SU-DHL-6 (cell line): ENCODE data around the gene JPH3.

ENCODE experiments used
- H2AFZ ChIP-seq: fragments of 200-600 bp; sonication (generic); 2 replicates; pipeline ENCODE4 v1.6.1; 2014; ENCODE audit warnings: low read depth, mild to moderate bottlenecking, moderate library complexity, mixed read lengths, antibody characterized with exemption, low read length; ENCODE audit not compliant: severe bottlenecking
- H3F3A ChIP-seq: fragments of 200-600 bp; shearing (Covaris generic); 2 replicates; pipeline ENCODE4 v1.6.0; 2016; ENCODE audit warnings: antibody characterized with exemption, mild to moderate bottlenecking; ENCODE audit not compliant: insufficient read depth
- H3K27ac ChIP-seq: fragments of 200-600 bp; sonication (generic); 2 replicates; pipeline ENCODE4 v1.5.1; 2016; ENCODE audit warnings: low read depth, mild to moderate bottlenecking, low read length, moderate library complexity, mixed read lengths
- H3K27me3 ChIP-seq: fragments of 200-600 bp; sonication (generic), shearing (Covaris generic); 2 replicates; pipeline ENCODE4 v1.6.0; 2014; ENCODE audit warnings: mild to moderate bottlenecking, low read length
- H3K36me3 ChIP-seq: fragments of 200-600 bp; sonication (generic); 2 replicates; pipeline ENCODE4 v1.6.1; 2014; ENCODE audit warnings: mild to moderate bottlenecking, low read length, mixed read lengths
- H3K4me2 ChIP-seq: fragments of 300-600, 200-600 bp; shearing (Covaris generic), sonication (generic); 2 replicates; pipeline ENCODE4 v1.6.0; 2014; ENCODE audit warnings: low read length, low read depth, mild to moderate bottlenecking; ENCODE audit not compliant: poor library complexity, severe bottlenecking
- H3K4me3 ChIP-seq: fragments of 200-600 bp; sonication (generic); 2 replicates; pipeline ENCODE4 v1.5.1; 2014; ENCODE audit warnings: antibody characterized with exemption, low read length, mild to moderate bottlenecking, mixed read lengths; ENCODE audit not compliant: insufficient read depth, poor library complexity, severe bottlenecking
- H3K79me2 ChIP-seq: fragments of 200-600 bp; sonication (generic); 2 replicates; pipeline ENCODE4 v1.6.1; 2014; ENCODE audit warnings: mild to moderate bottlenecking, low read length, moderate library complexity; ENCODE audit not compliant: insufficient read depth
- H3K9ac ChIP-seq: fragments of 200-600 bp; sonication (generic); 2 replicates; pipeline ENCODE4 v1.7.0; 2014; ENCODE audit warnings: mild to moderate bottlenecking, low read length
- H3K9me2 ChIP-seq: fragments of 200-600 bp; sonication (generic); replicated peaks from 2 replicates; pipeline ENCODE4 v1.6.1; 2014; ENCODE audit warnings: low read length; ENCODE audit not compliant: insufficient read depth
- H3K9me3 ChIP-seq: fragments of 200-600 bp; sonication (generic); 2 replicates; pipeline ENCODE4 v1.6.1; 2014; ENCODE audit warnings: low read length, mixed read lengths; ENCODE audit not compliant: insufficient read depth
- H4K20me1 ChIP-seq: fragments of 200-600 bp; sonication (generic); 2 replicates; pipeline ENCODE4 v1.6.1; 2014; ENCODE audit warnings: low read depth, mild to moderate bottlenecking, antibody characterized with exemption, low read length, moderate library complexity, mixed read lengths
- CTCF ChIP-seq: fragments of 200-600 bp; sonication (generic); IDR thresholded peaks from one replicate; pipeline ENCODE4 v1.5.1; 2017; ENCODE audit warnings: antibody characterized with exemption, mild to moderate bottlenecking, low read length, moderate library complexity; ENCODE audit not compliant: insufficient read depth, poor library complexity, severe bottlenecking
- EZH2phosphoT487 ChIP-seq: fragments of 200-600 bp; sonication (generic), shearing (Covaris generic); conservative IDR thresholded peaks from 2 replicates; pipeline ENCODE4 v1.6.1; 2018; ENCODE audit warnings: mild to moderate bottlenecking, antibody characterized with exemption, low read length, moderate library complexity, mixed read lengths

The JPH3 gene

GRCh38 chr16:87735270-87736007 is 133.1 kb downstream of the JPH3 start:
- Histone ChIP-seq H3K27me3 (no peaks in the 10 kb centered on the region), H3K4me2 (no peak overlapping the region), H3K9ac (no peak overlapping the region), H2AFZ (no peak overlapping the region), H3K27ac (no peak overlapping the region), H4K20me1 (no peaks in the 10 kb centered on the region), H3K9me2 (no peaks in the 10 kb centered on the region), H3K36me3 (peaks cover 18% of the 10 kb centered on the region), H3F3A (no peaks in the 10 kb centered on the region; the same call in 1 of the 2 replicates), H3K79me2 (peaks cover 44% of the 10 kb centered on the region), H3K9me3 (no peaks in the 10 kb centered on the region), H3K4me3 (no peak overlapping the region)
- no peak for TF ChIP-seq CTCF
- no peak for TF ChIP-seq EZH2phosphoT487

GRCh38 chr16:87736008-87736382 is 133.7 kb downstream of the JPH3 start:
- H3K36me3 ChIP-seq = peaks cover 14% of the 10 kb centered on the region; the same call in 1 of the 2 replicates
- TF ChIP-seq EZH2phosphoT487 (no peak), CTCF (no peak)

GRCh38 chr16:87739801-87740200 is 137.5 kb downstream of the JPH3 start:
- Histone ChIP-seq H3K27me3 (no peaks in the 10 kb centered on the region), H3K9me3 (no peaks in the 10 kb centered on the region), H3F3A (no peaks in the 10 kb centered on the region), H2AFZ (no peak overlapping the region), H3K9me2 (no peaks in the 10 kb centered on the region), H3K9ac (no peak overlapping the region), H3K4me2 (no peak overlapping the region), H4K20me1 (no peaks in the 10 kb centered on the region), H3K4me3 (no peak overlapping the region), H3K79me2 (peaks cover 63% of the 10 kb centered on the region), H3K36me3 (peaks cover 9% of the 10 kb centered on the region; the same call in 1 of the 2 replicates), H3K27ac (no peak overlapping the region)
- TF ChIP-seq CTCF = no peak
- TF ChIP-seq EZH2phosphoT487 = no peak

More at GRCh38 chr16:87736008-87736382, 133.7 kb downstream of the JPH3 start:
- Histone ChIP-seq H2AFZ (no peak overlapping the region), H4K20me1 (no peaks in the 10 kb centered on the region), H3K9me2 (no peaks in the 10 kb centered on the region), H3K9me3 (no peaks in the 10 kb centered on the region), H3F3A (no peaks in the 10 kb centered on the region; the same call in 1 of the 2 replicates), H3K79me2 (peaks cover 50% of the 10 kb centered on the region), H3K9ac (no peak overlapping the region), H3K4me3 (no peak overlapping the region), H3K4me2 (no peak overlapping the region), H3K27ac (no peak overlapping the region), H3K27me3 (no peaks in the 10 kb centered on the region)
